AG04449 (cell line): ENCODE results near the gene ASH1L.

ENCODE experiments used
- CTCF ChIA-PET: fragments of 350-600 bp; formaldehyde crosslinking; extraction: SDS; loops from one replicate; lab custom pipeline; 2021; ENCODE audit warnings: antibody characterized with exemption; lab: Yijun Ruan, JAX
- POLR2A ChIA-PET: fragments of 400-600, 350-600 bp; formaldehyde crosslinking; extraction: SDS; loops from one replicate; lab custom pipeline; 2020; ENCODE audit warnings: antibody characterized with exemption, inconsistent platforms; lab: Yijun Ruan, JAX
- DNase-seq: peaks from one replicate; pipeline ENCODE4 v3.0.0-alpha.2; 2010; ENCODE audit warnings: low read depth, low spot score
- H3K4me3 ChIP-seq: 2 replicates; pipeline ENCODE4 v1.5.1; 2011; ENCODE audit warnings: low read depth, mild to moderate bottlenecking, control low read depth, low read length
- TF ChIP-seq, protein P1 (sequence below): IDR thresholded peaks from one replicate; pipeline ENCODE4 v1.5.1; 2011; ENCODE audit warnings: mild to moderate bottlenecking, moderate library complexity, low read length, control low read depth, inconsistent platforms; ENCODE audit not compliant: insufficient read depth; ENCODE audit errors: missing control alignments

The ASH1L gene

GRCh38 chr1:155322953-155323728 lies 239.5 kb downstream of the ASH1L start:
- H3K4me3 ChIP-seq: peak overlapping the region; percentile 84
- ChIA-PET POLR2A (interaction anchor here (0.8 to 2.3 kb wide), 8 partner anchors 11 to 240 kb away, joined by 3 to 11 read pairs (median 4); partner anchors contain the start of genes ASH1L, CLK2, ENTREP3 and FDPS), CTCF (interaction anchor here (0.7 to 13.1 kb wide), 25 partner anchors 11 to 325 kb away, joined by 3 to 253 read pairs (median 5); partner anchors contain the start of genes CLK2, ENTREP3, FDPS and HCN3)
- peak; percentile 70 for DNase-seq
- TF ChIP-seq, protein P1, sequence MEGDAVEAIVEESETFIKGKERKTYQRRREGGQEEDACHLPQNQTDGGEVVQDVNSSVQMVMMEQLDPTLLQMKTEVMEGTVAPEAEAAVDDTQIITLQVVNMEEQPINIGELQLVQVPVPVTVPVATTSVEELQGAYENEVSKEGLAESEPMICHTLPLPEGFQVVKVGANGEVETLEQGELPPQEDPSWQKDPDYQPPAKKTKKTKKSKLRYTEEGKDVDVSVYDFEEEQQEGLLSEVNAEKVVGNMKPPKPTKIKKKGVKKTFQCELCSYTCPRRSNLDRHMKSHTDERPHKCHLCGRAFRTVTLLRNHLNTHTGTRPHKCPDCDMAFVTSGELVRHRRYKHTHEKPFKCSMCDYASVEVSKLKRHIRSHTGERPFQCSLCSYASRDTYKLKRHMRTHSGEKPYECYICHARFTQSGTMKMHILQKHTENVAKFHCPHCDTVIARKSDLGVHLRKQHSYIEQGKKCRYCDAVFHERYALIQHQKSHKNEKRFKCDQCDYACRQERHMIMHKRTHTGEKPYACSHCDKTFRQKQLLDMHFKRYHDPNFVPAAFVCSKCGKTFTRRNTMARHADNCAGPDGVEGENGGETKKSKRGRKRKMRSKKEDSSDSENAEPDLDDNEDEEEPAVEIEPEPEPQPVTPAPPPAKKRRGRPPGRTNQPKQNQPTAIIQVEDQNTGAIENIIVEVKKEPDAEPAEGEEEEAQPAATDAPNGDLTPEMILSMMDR: peak; percentile 95

DNA sequence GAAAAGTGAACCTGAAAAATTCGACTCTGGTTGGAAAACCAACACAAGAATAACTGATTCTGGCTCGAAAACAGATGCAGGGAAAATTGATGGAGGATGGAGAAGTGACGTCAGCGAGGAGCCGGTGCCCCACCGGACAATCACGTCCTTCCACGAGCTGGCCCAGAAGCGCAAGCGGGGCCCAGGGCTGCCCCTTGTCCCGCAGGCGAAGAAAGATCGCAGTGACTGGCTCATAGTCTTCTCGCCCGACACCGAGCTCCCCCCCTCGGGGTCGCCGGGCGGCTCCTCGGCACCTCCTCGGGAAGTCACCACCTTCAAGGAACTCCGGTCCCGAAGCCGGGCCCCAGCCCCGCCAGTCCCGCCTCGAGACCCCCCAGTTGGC lies 240.0 kb downstream of the ASH1L start:
- no peak for DNase-seq
- POLR2A ChIA-PET: interaction anchor here (0.6 to 1.0 kb wide), 3 partner anchors 60 to 240 kb away, joined by 3 to 5 read pairs (median 3); partner anchors contain the start of genes ASH1L and SCAMP3
- CTCF ChIA-PET: interaction anchor here (0.6 to 13.1 kb wide), 20 partner anchors 10 to 326 kb away, joined by 3 to 253 read pairs (median 4); partner anchors contain the start of genes CLK2, ENTREP3, FDPS and HCN3
- peak overlapping the region; percentile 84 for H3K4me3 ChIP-seq
- TF ChIP-seq, protein P1: no peak

- TF ChIP-seq, protein P1: no peak
- H3K4me3 ChIP-seq: peak overlapping the region; percentile 84
- no peak for DNase-seq
- CTCF ChIA-PET: interaction anchor here (0.6 to 13.1 kb wide), 23 partner anchors 10 to 327 kb away, joined by 3 to 253 read pairs (median 4); partner anchors contain the start of genes CLK2, ENTREP3, FDPS and HCN3
- POLR2A ChIA-PET: interaction anchor here (0.6 to 2.4 kb wide), 5 partner anchors 49 to 241 kb away, joined by 3 to 10 read pairs (median 5); partner anchors contain the start of genes ASH1L, CLK2 and SCAMP3
Observed at GRCh38 chr1:155321639-155322503, 240.7 kb downstream of the ASH1L start.

GRCh38 chr1:155320661-155321617 lies 241.7 kb downstream of the ASH1L start, which contains the start of gene RUSC1:
TSS of gene RUSC1 (plus strand) at chr1:155320894. CDS start at chr1:155321774, 880 bp downstream.
- no peak for DNase-seq
- ChIA-PET POLR2A (interaction anchor here (1.9 to 2.4 kb wide), 2 partner anchors 48 to 70 kb away, joined by 9 to 10 read pairs; partner anchors contain the start of gene CLK2), CTCF (interaction anchor here (0.8 to 13.1 kb wide), 14 partner anchors 9 to 326 kb away, joined by 3 to 253 read pairs (median 5); partner anchors contain the start of genes CLK2, ENTREP3, FDPS and HCN3)
- peak within 1 kb of the TSS; percentile 84 for H3K4me3 ChIP-seq
- TF ChIP-seq, protein P1: no peak

GRCh38 chr1:155320252-155320651 lies 242.4 kb downstream of the ASH1L start:
- peak overlapping the region; percentile 84 for H3K4me3 ChIP-seq
- POLR2A ChIA-PET: interaction anchor here (1.9 to 2.4 kb wide), 2 partner anchors 47 to 69 kb away, joined by 9 to 10 read pairs; partner anchors contain the start of gene CLK2
- DNase-seq: no peak
- TF ChIP-seq, protein P1: no peak
- CTCF ChIA-PET: interaction anchor here (0.8 to 13.1 kb wide), 5 partner anchors 13 to 327 kb away, joined by 3 to 253 read pairs (median 3); partner anchors contain the start of gene ENTREP3
